GM08714 (cell line): Measurements from ENCODE around the gene LHFPL2.
"Not testable (repeated sequence)": the region's sequence is repeated elsewhere in the genome, so short reads cannot be mapped to it uniquely, and the experiment has no call there.

Experiments
- H3K4me3 ChIP-seq: fragments of 200-500 bp; sonication (Bioruptor generic); 2 replicates; pipeline ENCODE4 v1.5.1; 2014; ENCODE audit warnings: mild to moderate bottlenecking, low read length, inconsistent platforms
- ZNF274 ChIP-seq: IDR thresholded peaks from 2 replicates; pipeline ENCODE4 v1.6.1; 2012; ENCODE audit warnings: mild to moderate bottlenecking, low read depth, low read length

The LHFPL2 gene

DNA sequence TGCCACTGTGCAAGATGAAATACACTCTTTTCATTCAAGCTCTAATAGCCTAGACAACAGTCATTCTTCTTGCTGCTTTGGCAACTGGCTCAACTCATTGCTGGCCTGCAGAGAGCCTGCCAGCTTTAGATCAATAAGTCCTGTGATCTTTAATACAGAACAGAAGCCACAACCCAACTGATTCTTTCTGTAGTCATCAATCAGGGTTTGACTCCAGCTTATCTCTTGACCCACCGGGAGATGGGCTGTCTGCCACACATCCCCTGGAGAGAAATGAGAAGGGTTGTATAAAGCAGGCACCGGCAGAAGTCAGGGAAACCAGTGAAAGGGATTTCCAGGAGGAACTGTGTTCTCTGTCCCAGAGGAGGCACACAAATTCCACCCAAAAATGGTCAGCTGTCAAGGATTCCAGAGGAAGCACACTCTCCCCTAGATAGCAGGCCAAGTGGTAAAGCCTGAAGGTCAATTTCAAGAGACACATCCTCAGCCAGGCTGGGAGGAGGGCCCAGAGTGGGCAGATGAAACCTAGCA lies 24.5 kb downstream of the LHFPL2 start:
- TF ChIP-seq ZNF274, result no peak
- H3K4me3 ChIP-seq, result no peak overlapping the region

DNA sequence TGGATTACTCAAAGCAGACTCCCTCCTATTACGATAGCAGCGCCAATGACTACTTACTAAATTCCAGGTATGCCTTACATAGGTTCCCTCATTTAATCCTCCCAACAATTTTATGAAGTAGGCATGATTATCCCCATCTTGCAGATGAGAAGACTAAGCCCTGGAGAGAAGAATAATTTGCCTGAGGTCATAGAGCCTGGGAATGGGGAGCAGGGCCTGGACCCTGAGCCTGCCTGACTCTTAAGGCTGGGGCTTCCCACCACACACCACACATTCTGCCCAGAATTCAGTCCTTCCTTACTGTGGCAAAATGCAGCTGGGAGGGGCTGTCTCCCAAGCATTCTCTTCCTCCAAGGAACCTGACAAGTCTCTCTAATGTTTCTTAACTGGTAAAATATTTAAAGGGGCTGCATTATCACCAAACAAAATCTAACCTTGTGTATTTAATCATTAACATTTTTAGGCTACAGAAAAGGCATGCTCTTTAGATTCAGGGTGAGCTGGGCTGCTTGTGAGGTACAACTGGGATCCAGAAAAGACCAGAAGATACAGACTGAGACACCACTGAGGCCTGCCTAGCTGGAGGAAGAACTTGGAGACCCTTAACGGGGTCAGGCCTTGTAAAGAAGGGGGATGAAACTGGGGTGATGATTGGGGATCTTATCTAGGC lies 26.1 kb downstream of the LHFPL2 start:
- H3K4me3 ChIP-seq, result no peak overlapping the region
- TF ChIP-seq ZNF274, result no peak

DNA sequence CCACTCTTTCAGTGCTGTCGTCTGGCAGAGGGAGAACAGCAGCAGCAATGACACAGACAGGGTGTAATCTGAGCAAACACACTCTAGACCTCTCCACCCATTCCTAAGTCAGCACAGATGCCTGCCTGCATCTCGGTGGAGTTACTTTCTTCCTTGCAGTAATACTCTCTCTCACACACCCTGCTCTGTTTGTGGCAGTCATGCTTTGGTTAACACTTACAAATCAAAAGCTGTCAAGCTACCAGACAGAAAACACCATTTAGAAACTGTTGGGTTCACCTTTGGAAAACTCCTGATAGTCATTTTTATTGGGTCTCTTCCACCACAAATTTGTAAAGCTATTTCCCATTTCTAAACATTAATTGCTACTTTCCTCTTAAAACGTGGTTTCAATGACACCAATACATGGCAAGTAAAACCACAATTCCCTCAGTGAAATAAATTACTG lies 27.3 kb downstream of the LHFPL2 start:
- TF ChIP-seq ZNF274, result no peak
- no peak overlapping the region for H3K4me3 ChIP-seq

DNA sequence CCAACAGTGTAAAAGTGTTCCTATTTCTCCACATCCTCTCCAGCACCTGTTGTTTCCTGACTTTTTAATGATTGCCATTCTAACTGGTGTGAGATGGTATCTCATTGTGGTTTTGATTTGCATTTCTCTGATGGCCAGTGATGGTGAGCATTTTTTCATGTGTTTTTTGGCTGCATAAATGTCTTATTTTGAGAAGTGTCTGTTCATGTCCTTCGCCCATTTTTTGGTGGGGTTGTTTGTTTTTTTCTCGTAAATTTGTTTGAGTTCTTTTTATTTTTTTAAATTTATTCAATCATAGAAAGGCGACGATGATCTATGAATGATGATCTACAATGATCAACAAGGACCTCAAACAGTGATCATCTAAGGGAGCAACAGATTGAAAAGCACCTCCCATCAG lies 28.5 kb downstream of the LHFPL2 start:
- H3K4me3 ChIP-seq, result not testable (repeated sequence)

DNA sequence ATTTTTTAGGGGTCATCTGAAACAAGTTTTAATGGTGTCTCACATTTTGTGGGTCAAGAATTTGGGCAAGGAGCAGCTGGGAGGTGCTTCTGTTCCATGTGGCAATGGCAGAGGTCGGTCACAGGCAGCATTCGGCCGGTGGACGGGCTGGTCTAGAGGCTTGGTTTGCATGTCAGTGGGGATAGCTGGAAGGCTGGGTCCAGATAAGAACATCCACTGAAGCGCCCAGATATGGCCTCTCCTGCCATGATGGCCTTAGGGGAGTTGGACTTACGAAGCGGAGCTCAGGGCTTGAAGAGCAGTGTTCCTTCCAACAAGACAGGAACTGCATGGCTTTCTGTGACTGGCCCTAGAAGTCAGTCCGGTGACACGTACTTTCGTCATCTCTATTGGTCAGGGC lies 30.3 kb downstream of the LHFPL2 start:
- TF ChIP-seq ZNF274, result no peak
- H3K4me3 ChIP-seq, result no peak overlapping the region

DNA sequence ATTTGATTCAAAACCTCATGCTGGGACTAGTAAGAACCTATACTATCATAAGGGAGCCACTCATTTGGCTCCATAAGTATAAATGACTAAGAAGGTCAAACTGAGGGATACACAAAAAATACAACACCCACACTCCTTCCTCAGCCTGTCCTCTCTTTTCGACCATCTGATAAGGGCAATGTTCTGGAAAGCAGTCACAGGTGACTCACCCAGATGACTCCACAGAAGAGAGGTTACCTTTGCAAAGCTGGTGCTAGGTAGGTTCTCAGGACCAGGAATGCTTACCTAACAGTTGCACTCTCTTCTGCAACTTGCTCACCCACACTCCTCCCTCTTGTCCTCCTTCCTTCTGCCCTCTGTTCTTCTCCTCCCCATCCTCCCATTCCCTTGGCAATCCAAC lies 32.9 kb downstream of the LHFPL2 start:
- TF ChIP-seq ZNF274, result no peak
- H3K4me3 ChIP-seq, result no peak overlapping the region

DNA sequence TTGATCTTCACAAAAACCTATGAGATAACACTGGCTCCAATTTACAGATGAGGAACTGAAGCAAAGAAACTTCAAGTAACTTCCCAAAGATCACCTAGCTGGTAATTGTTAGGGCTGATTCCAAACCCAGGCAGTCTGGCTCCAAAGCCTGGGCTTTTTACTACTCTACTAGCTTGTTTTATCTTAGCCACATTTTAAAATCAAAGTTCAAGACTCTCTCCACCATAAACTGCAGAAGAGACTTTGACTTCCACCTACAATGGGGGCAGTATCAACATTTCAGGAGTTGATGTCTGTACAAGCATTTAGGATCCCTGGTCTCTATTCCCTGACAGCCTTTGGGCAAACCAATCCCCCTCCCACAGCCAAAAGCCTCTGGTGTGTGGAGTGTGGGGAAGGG lies 33.8 kb downstream of the LHFPL2 start:
- TF ChIP-seq ZNF274, result no peak

DNA sequence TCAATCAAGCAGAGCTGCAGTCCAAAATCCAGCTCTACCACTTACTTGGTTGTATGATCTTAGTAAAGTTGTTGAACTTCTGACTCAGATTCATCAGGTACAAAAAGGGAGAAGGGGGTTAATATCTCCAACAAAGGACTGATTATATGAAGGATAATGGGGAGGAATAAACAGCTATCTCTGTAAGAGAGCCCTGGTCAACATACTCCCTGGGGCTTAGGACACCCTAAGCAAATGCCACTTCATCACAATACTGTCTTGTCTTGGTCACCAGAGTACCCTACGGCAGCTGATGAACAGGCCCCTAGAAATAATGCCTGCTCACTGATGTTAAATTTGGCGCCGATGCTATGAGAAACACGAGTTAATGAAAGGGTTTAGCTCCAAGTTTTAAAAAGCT lies 34.8 kb downstream of the LHFPL2 start:
- TF ChIP-seq ZNF274, result no peak
- no peak overlapping the region for H3K4me3 ChIP-seq

More for the DNA sequence above, 33.8 kb downstream of the LHFPL2 start:
- H3K4me3 ChIP-seq, result no peak overlapping the region

DNA sequence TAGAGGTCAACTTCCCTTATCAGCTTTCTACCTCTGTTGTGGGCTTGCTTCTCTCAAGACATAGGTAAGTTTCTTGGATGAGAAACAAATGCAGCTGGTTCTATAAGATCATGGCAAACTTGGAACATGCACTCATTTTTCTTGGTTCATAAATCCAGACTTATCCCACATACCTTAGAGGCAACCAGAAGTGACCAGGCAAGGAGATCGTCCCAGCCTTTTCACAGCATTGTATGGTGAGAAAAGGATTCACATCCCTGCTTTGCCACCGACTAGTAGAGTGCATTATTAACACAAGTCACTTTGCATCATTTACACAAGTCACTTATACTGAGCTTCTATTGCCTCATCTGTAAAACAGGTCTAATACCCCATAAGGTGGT lies 35.4 kb downstream of the LHFPL2 start:
- H3K4me3 ChIP-seq, result no peak overlapping the region
- no peak for TF ChIP-seq ZNF274

DNA sequence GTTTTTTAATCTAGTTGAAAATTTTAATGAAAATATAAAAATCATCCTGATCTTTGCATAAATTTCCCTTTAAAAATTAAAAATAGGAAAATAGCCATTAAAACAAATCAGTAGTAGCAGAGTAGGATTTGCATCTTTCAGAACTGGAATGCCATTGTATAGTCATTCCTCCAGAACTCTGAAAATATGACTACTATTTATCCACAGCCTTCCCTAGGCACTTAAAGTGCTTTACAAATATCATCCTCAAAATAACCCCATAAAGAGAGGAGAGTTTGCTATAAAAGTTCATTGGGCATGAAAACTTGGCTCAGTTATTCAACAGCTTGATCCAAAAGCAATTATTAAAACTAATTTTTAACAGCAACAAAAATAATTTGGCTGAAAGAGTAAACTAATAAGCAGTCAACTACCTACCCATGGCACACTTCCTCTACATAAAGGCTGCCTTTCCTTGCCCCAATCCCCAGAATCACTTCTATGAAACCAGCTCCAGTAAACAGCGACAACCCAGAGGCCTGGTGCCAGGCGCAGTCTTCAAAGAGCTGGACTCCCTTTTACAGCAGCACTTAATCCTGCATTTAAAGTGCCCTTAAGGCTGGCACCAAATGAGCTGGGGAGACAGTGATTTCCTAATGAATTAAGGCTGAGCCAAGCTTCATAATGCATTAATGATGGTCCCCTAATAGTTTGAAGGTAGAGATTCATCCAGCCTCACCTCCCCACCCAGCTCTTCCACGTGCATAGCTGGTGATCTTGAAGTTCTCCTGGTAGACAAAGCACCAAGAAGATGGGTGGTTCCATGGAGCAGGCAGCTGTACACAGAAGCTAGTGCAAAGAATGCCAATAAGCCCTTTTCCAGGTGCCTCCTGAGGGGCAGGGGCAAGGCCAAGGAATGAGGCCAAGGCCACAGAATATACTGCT lies 36.1 kb downstream of the LHFPL2 start:
- TF ChIP-seq ZNF274, result no peak

DNA sequence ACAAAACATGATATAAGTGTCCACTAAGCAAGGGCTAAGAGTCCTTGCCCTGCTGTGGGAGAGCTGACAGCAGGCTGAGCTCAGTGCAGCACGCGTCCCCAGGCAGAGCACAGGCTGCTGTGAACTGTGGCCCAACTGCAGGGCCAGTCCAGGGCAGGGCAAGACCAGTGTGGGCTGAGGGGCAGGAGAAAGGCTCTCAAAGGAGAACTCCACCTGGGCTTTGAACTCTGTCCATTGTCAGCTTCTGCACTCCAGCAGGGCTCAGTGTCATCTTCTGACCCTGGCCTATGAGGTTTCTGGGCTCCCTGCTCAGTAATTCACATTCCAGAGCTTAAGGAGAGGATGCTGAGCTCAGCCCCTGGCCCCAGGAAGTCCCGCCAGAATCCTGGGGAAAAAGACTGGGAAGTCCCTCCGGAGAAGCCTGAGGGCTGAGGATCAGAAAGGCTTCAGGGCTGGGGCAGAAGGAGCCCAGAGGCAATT lies 37.4 kb downstream of the LHFPL2 start:
- no peak for TF ChIP-seq ZNF274
- H3K4me3 ChIP-seq, result no peak overlapping the region

More for the DNA sequence above, 36.1 kb downstream of the LHFPL2 start:
- H3K4me3 ChIP-seq, result no peak overlapping the region

DNA sequence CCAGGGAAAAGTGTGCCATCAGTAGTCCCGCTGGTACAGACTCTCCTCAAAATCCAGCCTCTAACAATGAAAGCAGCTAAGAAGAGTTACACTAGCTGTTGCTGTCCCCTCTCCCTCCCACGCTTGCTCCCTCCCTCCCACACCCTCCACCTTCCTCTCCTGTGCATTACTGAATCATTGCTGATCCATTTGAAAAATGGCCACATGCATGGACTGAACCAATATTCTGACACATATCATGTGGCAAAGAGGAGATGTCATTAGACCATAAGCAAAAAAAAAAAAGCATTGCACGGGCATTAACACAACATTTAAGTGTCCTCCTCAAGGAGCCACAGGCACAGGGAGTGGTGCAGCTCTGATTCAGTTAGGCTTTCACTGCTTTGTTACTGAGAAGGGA lies 37.9 kb downstream of the LHFPL2 start:
- TF ChIP-seq ZNF274, result no peak
- no peak overlapping the region for H3K4me3 ChIP-seq

DNA sequence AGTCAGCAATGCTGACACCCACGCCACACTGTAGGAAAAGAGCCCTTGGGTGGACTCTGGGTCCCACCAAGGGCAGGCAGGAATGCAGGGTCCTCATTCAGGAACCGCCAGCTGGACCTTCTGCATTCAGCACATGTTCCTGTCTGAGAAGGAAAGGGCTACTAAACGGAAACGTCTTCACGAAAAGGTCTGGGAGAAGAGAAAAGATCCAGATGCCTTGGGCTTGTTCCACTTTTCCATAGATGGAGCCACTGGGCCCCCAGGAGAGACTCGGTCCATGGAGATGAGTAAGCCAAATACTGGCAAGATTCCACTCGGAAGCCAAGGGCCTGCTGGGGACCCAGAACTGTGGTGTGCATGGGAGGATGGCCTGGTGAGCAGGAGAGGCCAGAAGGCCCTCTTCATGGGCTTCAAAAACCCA lies 38.4 kb downstream of the LHFPL2 start:
- no peak for TF ChIP-seq ZNF274
- H3K4me3 ChIP-seq, result no peak overlapping the region

DNA sequence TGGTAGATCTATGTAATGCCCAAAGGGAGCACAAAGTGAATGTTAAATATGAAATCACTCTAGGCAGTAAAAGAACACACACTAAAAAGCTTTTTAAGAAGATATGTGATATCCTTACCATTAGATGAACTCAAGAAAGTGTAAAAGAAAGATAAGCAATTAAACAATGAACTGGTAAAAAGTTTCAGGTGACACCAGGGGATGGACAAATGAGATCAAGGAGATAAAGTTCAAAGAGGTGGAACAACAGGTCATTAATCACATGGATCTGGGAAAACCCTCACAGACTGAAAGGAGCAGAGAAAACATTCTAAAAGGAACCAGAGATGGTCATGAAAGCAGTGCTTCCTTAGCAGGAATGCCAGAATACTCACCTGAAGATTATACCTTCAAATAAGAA lies 40.7 kb downstream of the LHFPL2 start:
- no peak overlapping the region for H3K4me3 ChIP-seq
- TF ChIP-seq ZNF274, result no peak

DNA sequence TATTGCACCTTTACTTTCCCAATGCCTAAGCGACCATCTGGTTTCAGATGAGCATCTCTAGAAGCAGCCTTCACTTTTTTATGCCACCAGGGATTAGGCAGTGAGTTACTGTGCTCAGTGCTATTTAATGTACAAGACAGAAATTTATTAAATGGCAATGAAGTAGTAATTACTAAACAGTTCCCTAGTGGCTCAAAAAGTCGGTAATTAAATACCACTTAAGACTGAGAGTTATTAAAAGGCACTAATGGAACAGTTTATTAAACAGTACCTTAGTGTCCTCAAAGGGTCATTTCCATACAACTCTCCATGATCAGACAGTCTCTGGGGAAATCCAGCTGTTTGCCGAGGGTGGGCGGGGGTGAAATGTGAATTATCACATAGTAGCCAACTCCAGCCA lies 42.3 kb downstream of the LHFPL2 start:
- H3K4me3 ChIP-seq, result no peak overlapping the region
- TF ChIP-seq ZNF274, result no peak
